GM18909 (cell line): ENCODE measurements around the gene MYO6.

Experiments
- ATAC-seq: cut with Tn5 transposase; IDR thresholded peaks from one replicate; pipeline ENCODE4 v1.9.1; 2021; ENCODE audit warnings: mild to moderate bottlenecking; ENCODE audit not compliant: unreplicated experiment, poor library complexity

MYO6 gene

DNA sequence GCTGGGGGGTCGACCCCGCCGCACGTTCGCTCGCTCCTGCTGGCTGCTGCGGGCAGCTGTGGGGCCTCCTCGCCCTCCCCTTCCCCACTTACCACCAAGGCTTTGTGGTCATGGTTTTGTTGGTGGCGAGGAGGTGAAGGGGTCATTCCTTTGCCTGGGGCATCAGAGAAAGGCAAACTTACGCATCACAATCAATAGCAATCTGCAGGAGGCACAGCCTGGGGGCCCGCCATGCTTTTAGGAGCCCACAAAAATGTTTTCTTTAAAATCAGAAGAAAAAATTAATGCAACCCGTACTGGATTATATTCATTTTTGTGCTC, 186.4 kb downstream of the MYO6 start:
- peak; percentile 14 for ATAC-seq

GRCh38 chr6:75936682-75937081, 187.6 kb downstream of the MYO6 start:
- ATAC-seq = no peak

- ATAC-seq = no peak
These were observed 188.8 kb downstream of the MYO6 start for GRCh38 chr6:75937846-75938245.

DNA sequence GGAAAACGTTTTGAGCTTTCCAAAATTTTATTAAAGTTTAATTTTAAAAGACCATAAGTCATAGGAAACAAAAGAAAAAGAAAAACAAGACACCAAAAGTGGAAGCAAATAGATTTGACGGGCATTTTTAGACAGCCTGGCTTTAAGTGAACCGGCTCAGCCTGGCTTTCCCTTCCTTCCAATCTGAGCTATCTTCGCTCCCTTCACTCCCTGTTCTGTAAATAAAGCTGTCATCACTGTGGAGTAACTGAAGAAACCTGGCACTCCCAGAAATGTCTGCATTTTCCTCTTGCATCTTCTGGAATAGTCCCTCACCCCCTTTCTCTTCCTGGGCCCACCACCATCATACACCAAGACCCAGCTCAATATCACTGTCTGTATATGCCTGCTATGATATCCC, 191.5 kb downstream of the MYO6 start:
- ATAC-seq = no peak

DNA sequence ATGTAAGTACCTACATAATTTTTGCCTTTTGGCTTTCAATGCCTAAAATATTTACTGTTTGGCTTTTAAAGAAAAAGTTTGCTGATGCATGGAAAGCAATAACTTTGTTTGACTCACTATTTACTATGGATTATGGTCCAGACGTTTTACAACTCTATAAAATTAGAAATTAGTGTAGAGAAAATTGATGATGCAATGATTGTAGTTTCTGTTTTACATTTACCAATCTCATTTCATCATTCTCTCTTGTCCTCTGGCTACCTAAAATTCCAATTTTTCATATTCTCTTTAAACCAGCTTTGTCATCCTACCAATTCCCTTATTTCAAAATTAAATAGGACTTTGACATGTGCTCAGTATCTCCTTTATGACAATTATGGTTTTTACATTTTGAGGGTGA, 192.5 kb downstream of the MYO6 start:
- ATAC-seq = no peak

DNA sequence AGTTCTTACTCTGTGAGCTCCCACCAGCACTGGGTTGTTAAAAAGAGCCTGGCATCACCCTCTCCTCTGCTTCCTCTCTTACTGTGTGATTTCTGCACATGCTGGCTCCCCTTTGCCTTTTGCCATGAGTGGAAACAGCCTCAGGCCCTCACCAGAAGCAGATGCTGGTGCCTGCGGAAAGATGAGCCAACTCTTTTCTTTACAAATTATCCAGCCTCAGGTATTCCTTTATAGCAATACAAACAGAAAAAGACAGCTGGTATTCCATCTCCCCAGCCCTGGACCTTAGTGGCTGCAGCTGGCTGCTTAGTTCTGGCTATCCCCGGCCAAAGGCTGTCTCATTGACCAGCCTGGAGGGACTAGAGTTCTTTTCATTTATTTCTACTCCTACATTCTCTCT, 194.3 kb downstream of the MYO6 start:
- no peak for ATAC-seq

DNA sequence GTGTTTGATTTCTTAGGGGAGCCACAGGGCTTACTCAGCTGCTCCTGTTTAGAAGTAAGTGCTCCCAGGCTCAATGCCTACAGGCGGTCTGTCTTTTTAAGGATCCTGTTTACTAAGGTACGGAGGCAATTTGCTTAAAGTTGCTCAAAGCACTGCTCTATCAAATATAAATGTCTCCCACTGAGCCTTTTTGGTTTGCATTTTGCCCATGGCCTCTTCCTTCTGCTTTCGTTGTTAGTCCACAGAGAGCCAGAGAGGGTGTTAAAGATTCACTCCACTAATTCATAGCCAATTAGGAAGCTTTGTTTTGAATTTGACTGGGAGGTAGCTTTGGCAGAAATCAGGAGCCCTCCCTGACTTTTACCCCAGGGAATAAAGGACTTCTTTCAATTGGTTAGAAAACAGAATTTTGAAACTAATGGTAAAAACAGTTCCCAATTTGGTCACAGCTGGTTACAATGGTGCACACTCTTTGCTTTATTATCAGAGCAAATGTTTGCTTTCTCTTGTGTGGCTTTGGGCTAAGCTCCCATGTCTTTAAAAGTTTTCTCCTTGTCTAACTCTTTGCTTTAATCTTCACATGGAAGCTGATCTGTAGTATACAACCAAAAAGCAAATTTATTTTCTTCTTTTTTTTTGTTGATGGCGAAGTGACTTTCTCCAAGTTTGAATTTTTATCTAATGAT, 197.2 kb downstream of the MYO6 start:
- ATAC-seq = peak; percentile 56

GRCh38 chr6:75947935-75948334, 198.9 kb downstream of the MYO6 start:
- no peak for ATAC-seq

DNA sequence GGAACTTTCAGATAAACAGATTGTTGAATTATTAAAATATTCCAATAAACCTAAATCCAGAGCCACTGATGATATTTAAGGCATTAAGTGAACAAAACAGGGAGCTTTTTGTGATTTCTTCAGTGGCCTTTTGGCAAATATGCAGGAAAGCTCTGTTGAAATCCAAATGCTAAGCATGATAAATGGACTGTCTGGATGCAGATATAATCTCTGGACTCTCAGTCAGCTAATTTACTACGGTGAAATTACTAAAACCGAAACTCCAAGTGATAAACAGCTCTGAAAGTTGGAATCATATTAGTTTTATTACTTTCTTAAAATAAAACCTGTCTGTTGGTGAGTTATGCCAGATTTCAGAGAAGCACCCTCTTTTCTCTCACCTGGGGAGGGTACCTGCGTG, 203.1 kb downstream of the MYO6 start:
- ATAC-seq = no peak

DNA sequence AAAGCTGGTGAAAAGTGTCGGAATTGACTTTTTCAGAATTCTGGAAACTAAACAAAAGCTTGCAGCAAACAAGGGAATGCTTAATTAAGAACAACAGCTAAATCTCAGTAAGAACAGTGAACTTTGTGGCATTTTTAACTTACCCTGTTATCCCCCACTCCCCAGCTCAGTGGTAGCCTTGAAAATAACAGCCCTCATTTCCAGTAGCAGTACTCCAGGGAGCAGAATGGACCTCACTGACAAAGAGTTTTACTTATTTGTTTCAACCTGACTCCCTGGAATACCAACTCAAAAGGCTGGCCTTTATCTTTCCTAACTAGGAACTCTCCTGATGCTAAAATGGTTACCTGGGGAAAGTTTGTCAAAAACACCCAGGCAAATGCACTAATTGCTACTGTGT, 214.5 kb downstream of the MYO6 start:
- no peak for ATAC-seq

- no peak for ATAC-seq
These were observed 219.1 kb downstream of the MYO6 start for GRCh38 chr6:75968143-75968542.
